ENCODE data around the gene PLPP4.

PLPP4 gene

GRCh38 chr10:120527691-120528090 is 70.7 kb downstream of the PLPP4 start:
- no peak for DNase-seq

GRCh38 chr10:120530699-120531098 is 73.7 kb downstream of the PLPP4 start:
- no peak for DNase-seq

GRCh38 chr10:120538091-120538490 is 81.1 kb downstream of the PLPP4 start:
- DNase-seq, result no peak

GRCh38 chr10:120539076-120539475 is 82.0 kb downstream of the PLPP4 start:
- no peak for DNase-seq

GRCh38 chr10:120540486-120540885 is 83.5 kb downstream of the PLPP4 start:
- DNase-seq, result no peak

- DNase-seq, result no peak
Observed at GRCh38 chr10:120541984-120542383, 85.0 kb downstream of the PLPP4 start.

GRCh38 chr10:120542591-120542990 is 85.6 kb downstream of the PLPP4 start:
- DNase-seq, result no peak

GRCh38 chr10:120543291-120543690 is 86.3 kb downstream of the PLPP4 start:
- DNase-seq, result no peak

- no peak for DNase-seq
Observed at GRCh38 chr10:120548210-120548609, 91.2 kb downstream of the PLPP4 start.

GRCh38 chr10:120552262-120552661 is 95.2 kb downstream of the PLPP4 start:
- no peak for DNase-seq

GRCh38 chr10:120553911-120554310 is 96.9 kb downstream of the PLPP4 start:
- no peak for DNase-seq

GRCh38 chr10:120555436-120555835 is 98.4 kb downstream of the PLPP4 start:
- DNase-seq, result no peak

GRCh38 chr10:120555842-120556532 is 99.0 kb downstream of the PLPP4 start:
- no peak for DNase-seq

GRCh38 chr10:120557311-120557710 is 100.3 kb downstream of the PLPP4 start:
- DNase-seq, result no peak

- no peak for DNase-seq
Observed at GRCh38 chr10:120559800-120560199, 102.8 kb downstream of the PLPP4 start.

- no peak for DNase-seq
Observed at GRCh38 chr10:120562956-120563355, 105.9 kb downstream of the PLPP4 start.

GRCh38 chr10:120570418-120570817 is 113.4 kb downstream of the PLPP4 start:
- DNase-seq, result no peak

- no peak for DNase-seq
Observed at GRCh38 chr10:120571266-120571665, 114.2 kb downstream of the PLPP4 start.

- DNase-seq, result no peak
Observed at GRCh38 chr10:120572307-120572706, 115.3 kb downstream of the PLPP4 start.

GRCh38 chr10:120573355-120573754 is 116.3 kb downstream of the PLPP4 start:
- DNase-seq, result no peak

GRCh38 chr10:120574981-120575380 is 118.0 kb downstream of the PLPP4 start:
- no peak for DNase-seq

- no peak for DNase-seq
Observed at GRCh38 chr10:120575411-120575810, 118.4 kb downstream of the PLPP4 start.

- no peak for DNase-seq
Observed at GRCh38 chr10:120578134-120578533, 121.1 kb downstream of the PLPP4 start.

- no peak for DNase-seq
Observed at GRCh38 chr10:120578890-120579289, 121.9 kb downstream of the PLPP4 start.
